Fibroblast of peridontal ligament (primary cell): Measurements from ENCODE around the gene ABCB11.
"Not testable (repeated sequence)": the region's sequence is repeated elsewhere in the genome, so short reads cannot be mapped to it uniquely, and the experiment has no call there.

Source experiments
- DNase-seq: peaks from one replicate; pipeline ENCODE4 v3.0.0-alpha.2; 2010; ENCODE audit errors: extremely low read depth

ABCB11 gene

GRCh38 chr2:169031202-169031601 is at the start of gene ABCB11:
Gene ABCB11 (minus strand): TSS chr2:169031324. CDS start chr2:169018125, 13,199 bp downstream.
- DNase-seq = no peak

- no peak for DNase-seq
Measured at GRCh38 chr2:169080250-169081069, 49.3 kb upstream of the ABCB11 start.

- no peak for DNase-seq
Measured at GRCh38 chr2:169077674-169078240, 46.6 kb upstream of the ABCB11 start.

GRCh38 chr2:169073963-169074751 is 43.0 kb upstream of the ABCB11 start:
- DNase-seq = no peak

- DNase-seq = no peak
Measured at GRCh38 chr2:169073211-169073962, 42.3 kb upstream of the ABCB11 start.

- no peak for DNase-seq
Measured at GRCh38 chr2:169072163-169072925, 41.2 kb upstream of the ABCB11 start.

- no peak for DNase-seq
Measured at GRCh38 chr2:169071455-169071854, 40.3 kb upstream of the ABCB11 start.

GRCh38 chr2:169069833-169070232 is 38.7 kb upstream of the ABCB11 start:
- no peak for DNase-seq

- DNase-seq = peak; percentile 43
Measured at GRCh38 chr2:169069341-169069740, 38.2 kb upstream of the ABCB11 start, which contains the start of gene DHRS9. Gene DHRS9 (plus strand): TSS chr2:169069563. CDS start chr2:169081582, 12,019 bp downstream.

- no peak for DNase-seq
Measured at GRCh38 chr2:169066897-169067296, 35.8 kb upstream of the ABCB11 start.

GRCh38 chr2:169065864-169066517 is 34.9 kb upstream of the ABCB11 start:
- peak; percentile 54 for DNase-seq

GRCh38 chr2:169065422-169065821 is 34.3 kb upstream of the ABCB11 start:
- DNase-seq = no peak

GRCh38 chr2:169064199-169064598 is 33.1 kb upstream of the ABCB11 start:
- not testable (repeated sequence) for DNase-seq

- DNase-seq = not testable (repeated sequence)
Measured at GRCh38 chr2:169054575-169054974, 23.5 kb upstream of the ABCB11 start.

GRCh38 chr2:169050476-169051240 is 19.5 kb upstream of the ABCB11 start:
- DNase-seq = no peak

- no peak for DNase-seq
Measured at GRCh38 chr2:169049142-169049541, 18.0 kb upstream of the ABCB11 start.

GRCh38 chr2:169047256-169048250 is 16.4 kb upstream of the ABCB11 start:
- no peak for DNase-seq

- no peak for DNase-seq
Measured at GRCh38 chr2:169046440-169047151, 15.5 kb upstream of the ABCB11 start.
